NCI-H1436 (cell line): ENCODE results near the gene RNF213.
"Not testable (repeated sequence)": the region's sequence is repeated elsewhere in the genome, so short reads cannot be mapped to it uniquely, and the experiment has no call there.

Experiments used
- DNase-seq: peaks from one replicate; lab custom pipeline; 2025; lab: John Stamatoyannopoulos, UW

The RNF213 gene

GRCh38 chr17:80270836-80271235 lies 10.2 kb downstream of the RNF213 start:
- no peak for DNase-seq

- no peak for DNase-seq
These were observed 11.7 kb downstream of the RNF213 start for GRCh38 chr17:80272366-80272765.

GRCh38 chr17:80274331-80274730 lies 13.7 kb downstream of the RNF213 start:
- no peak for DNase-seq

GRCh38 chr17:80274871-80275449 lies 14.3 kb downstream of the RNF213 start:
- DNase-seq: no peak

- DNase-seq: not testable (repeated sequence)
These were observed 15.2 kb downstream of the RNF213 start for GRCh38 chr17:80275857-80276256.

GRCh38 chr17:80277751-80278671 lies 17.4 kb downstream of the RNF213 start:
- DNase-seq: no peak

- DNase-seq: no peak
These were observed 19.2 kb downstream of the RNF213 start for GRCh38 chr17:80279895-80280294.

- DNase-seq: no peak
These were observed 20.9 kb downstream of the RNF213 start for GRCh38 chr17:80281516-80281915.

- no peak for DNase-seq
These were observed 22.6 kb downstream of the RNF213 start for GRCh38 chr17:80283116-80283852.

GRCh38 chr17:80284631-80285030 lies 24.0 kb downstream of the RNF213 start:
- no peak for DNase-seq

- no peak for DNase-seq
These were observed 24.7 kb downstream of the RNF213 start for GRCh38 chr17:80285237-80285920.

- DNase-seq: no peak
These were observed 25.9 kb downstream of the RNF213 start for GRCh38 chr17:80286638-80286960.

- DNase-seq: no peak
These were observed 26.4 kb downstream of the RNF213 start for GRCh38 chr17:80287038-80287437.

GRCh38 chr17:80287806-80288567 lies 27.3 kb downstream of the RNF213 start:
- DNase-seq: no peak

- DNase-seq: no peak
These were observed 29.0 kb downstream of the RNF213 start for GRCh38 chr17:80289616-80290015.

GRCh38 chr17:80290156-80290555 lies 29.5 kb downstream of the RNF213 start:
- no peak for DNase-seq

- DNase-seq: no peak
These were observed 30.6 kb downstream of the RNF213 start for GRCh38 chr17:80291260-80291659.

GRCh38 chr17:80291691-80292487 lies 31.2 kb downstream of the RNF213 start:
- DNase-seq: no peak

GRCh38 chr17:80292521-80292971 lies 31.9 kb downstream of the RNF213 start:
- DNase-seq: no peak

- no peak for DNase-seq
These were observed 33.6 kb downstream of the RNF213 start for GRCh38 chr17:80294210-80294609.

- no peak for DNase-seq
These were observed 34.0 kb downstream of the RNF213 start for GRCh38 chr17:80294653-80295052.
